GM12878 (cell line): Measurements from ENCODE around the gene SYNPR.

Source experiments
- ATF2 ChIP-seq: IDR thresholded peaks from 2 replicates; pipeline ENCODE4 v1.6.1; 2012; ENCODE audit warnings: low read length, inconsistent platforms
- CHD1 ChIP-seq: IDR thresholded peaks from 2 replicates; pipeline ENCODE4 v1.6.1; 2012; ENCODE audit warnings: low read depth, low read length, improper control_type of control experiment
- SMARCA5 ChIP-seq: fragments of 450-650 bp; IDR thresholded peaks from 2 replicates; pipeline ENCODE4 v1.6.1; 2017; ENCODE audit warnings: mild to moderate bottlenecking
- SRF ChIP-seq, 2 experiments: IDR thresholded peaks; 2 replicates each; pipeline ENCODE4 v1.6.1; 2011; ENCODE audit warnings: low read depth in 2 of 2, low read length in 2 of 2, mild to moderate bottlenecking in 1 of 2, moderate library complexity in 1 of 2
- ZNF217 ChIP-seq: fragments of 450-650 bp; IDR thresholded peaks from 2 replicates; pipeline ENCODE4 v1.6.1; 2017; ENCODE audit warnings: antibody characterized with exemption, mild to moderate bottlenecking

- no peak for TF ChIP-seq SRF (IDR thresholded peaks at IDR 0.05; ENCODE audit: low read depth in 2 of 2, low read length in 2 of 2)
- TF ChIP-seq ZNF217 = no peak
- no peak for TF ChIP-seq ATF2
- TF ChIP-seq CHD1 = no peak
- no peak for TF ChIP-seq SMARCA5
Observed at GRCh38 chr3:63662500-63662899, 384.4 kb downstream of the SYNPR start.
